MCF 10A (cell line): ENCODE data around the gene RNASE2. TPM values are rescaled to one million over a fixed set of nuclear protein-coding genes. Genes with fewer than 3 reads are reported as not detected.

Experiments
- BruUV-seq: library from RNA; stranded (reverse); fragments of 400-500 nt; replicated peaks from 2 replicates; lab custom pipeline; 2021; lab: Mats Ljungman, UMichigan
- CTCF ChIA-PET: fragments of 300-600 bp; sonication (Branson Sonifier 250); formaldehyde crosslinking; extraction: SDS; loops from one replicate; lab custom pipeline; 2021; ENCODE audit warnings: antibody characterized with exemption, inconsistent platforms; lab: Yijun Ruan, JAX
- POLR2A ChIA-PET: fragments of 300-600, 350-650 bp; sonication (Branson Sonifier 250); formaldehyde crosslinking; extraction: SDS; loops from one replicate; lab custom pipeline; 2020; ENCODE audit warnings: antibody characterized with exemption, inconsistent platforms; lab: Yijun Ruan, JAX
- DNase-seq: peaks from one replicate; pipeline ENCODE4 v3.0.0-alpha.2; 2018; ENCODE audit not compliant: unreplicated experiment
- H3K27ac Mint-ChIP-seq: one replicate; pipeline ENCODE4 v1.8.0; 2022; ENCODE audit warnings: mild to moderate bottlenecking, low read depth, mixed read lengths; ENCODE audit not compliant: unreplicated experiment
- H3K27me3 Mint-ChIP-seq: one replicate; pipeline ENCODE4 v1.8.0; 2022; ENCODE audit warnings: mixed read lengths; ENCODE audit not compliant: insufficient read depth, unreplicated experiment
- H3K36me3 Mint-ChIP-seq: one replicate; pipeline ENCODE4 v1.8.0; 2022; ENCODE audit warnings: mild to moderate bottlenecking, moderate library complexity, mixed read lengths; ENCODE audit not compliant: insufficient read depth, unreplicated experiment
- H3K4me1 Mint-ChIP-seq: one replicate; pipeline ENCODE4 v1.8.0; 2022; ENCODE audit warnings: mixed read lengths; ENCODE audit not compliant: insufficient read depth, unreplicated experiment
- H3K4me3 Mint-ChIP-seq: one replicate; pipeline ENCODE4 v1.8.0; 2022; ENCODE audit warnings: mild to moderate bottlenecking, moderate library complexity, mixed read lengths; ENCODE audit not compliant: unreplicated experiment
- H3K9me3 Mint-ChIP-seq: one replicate; pipeline ENCODE4 v1.8.0; 2022; ENCODE audit warnings: mixed read lengths; ENCODE audit not compliant: unreplicated experiment
- intact Hi-C: fragments of 100-400 bp; cut with micrococcal nuclease; formaldehyde crosslinking; loops from 2 replicates; pipeline ENCODE4 v1.14.1; 2022
- total RNA-seq: library from RNA; stranded (reverse); gene quantifications from 2 replicates; pipeline ENCODE4 v1.2.3, GENCODE V29; 2022
- TF ChIP-seq, protein P1 (sequence below): fragments of 200-600 bp; IDR thresholded peaks from one replicate; pipeline ENCODE4 v1.8.0; 2022; ENCODE audit warnings: antibody characterized with exemption, mild to moderate bottlenecking; ENCODE audit not compliant: unreplicated experiment

The RNASE2 gene
- total RNA-seq, 1 experiment from 2014 or later: not detected

DNA sequence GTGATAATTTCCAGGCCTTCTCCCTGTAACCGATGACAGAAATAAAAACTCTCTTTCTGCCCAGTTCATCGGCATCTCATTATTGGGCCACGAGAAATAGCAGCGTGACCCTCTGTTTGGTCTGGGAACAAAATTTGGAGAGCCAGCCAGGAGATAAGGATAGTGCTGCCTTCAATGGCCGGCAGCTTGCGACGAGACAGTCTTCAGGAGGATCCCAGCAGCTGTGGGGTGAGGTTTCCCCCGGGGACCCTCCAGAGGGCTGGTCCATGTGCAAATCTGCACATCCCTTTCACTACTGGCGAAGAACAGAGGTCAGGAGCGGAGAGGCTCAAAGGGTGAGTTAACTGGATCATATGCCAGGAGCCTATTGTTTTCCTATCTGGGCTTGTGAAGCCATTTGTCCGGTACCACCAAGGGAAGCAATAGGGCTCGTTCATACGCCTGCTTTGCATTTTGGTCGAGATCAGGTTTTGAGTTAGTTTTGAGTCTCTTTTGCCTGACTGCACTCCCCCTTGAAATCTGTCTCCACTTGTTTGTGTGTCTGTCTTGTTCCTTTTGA, 48.6 kb downstream of the RNASE2 start:
- TF ChIP-seq, protein P1, sequence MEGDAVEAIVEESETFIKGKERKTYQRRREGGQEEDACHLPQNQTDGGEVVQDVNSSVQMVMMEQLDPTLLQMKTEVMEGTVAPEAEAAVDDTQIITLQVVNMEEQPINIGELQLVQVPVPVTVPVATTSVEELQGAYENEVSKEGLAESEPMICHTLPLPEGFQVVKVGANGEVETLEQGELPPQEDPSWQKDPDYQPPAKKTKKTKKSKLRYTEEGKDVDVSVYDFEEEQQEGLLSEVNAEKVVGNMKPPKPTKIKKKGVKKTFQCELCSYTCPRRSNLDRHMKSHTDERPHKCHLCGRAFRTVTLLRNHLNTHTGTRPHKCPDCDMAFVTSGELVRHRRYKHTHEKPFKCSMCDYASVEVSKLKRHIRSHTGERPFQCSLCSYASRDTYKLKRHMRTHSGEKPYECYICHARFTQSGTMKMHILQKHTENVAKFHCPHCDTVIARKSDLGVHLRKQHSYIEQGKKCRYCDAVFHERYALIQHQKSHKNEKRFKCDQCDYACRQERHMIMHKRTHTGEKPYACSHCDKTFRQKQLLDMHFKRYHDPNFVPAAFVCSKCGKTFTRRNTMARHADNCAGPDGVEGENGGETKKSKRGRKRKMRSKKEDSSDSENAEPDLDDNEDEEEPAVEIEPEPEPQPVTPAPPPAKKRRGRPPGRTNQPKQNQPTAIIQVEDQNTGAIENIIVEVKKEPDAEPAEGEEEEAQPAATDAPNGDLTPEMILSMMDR: no peak
- no TSS peak for BruUV-seq
- ChIA-PET CTCF (interaction anchor here (0.7 to 13.0 kb wide), 11 partner anchors 9 to 307 kb away, joined by 3 to 213 read pairs (median 6); no protein-coding TSS in a partner anchor), POLR2A (interaction anchor here (0.6 kb wide), 1 partner anchor 13 kb away, joined by 4 read pairs; no protein-coding TSS in a partner anchor)
- Mint-ChIP-seq H3K4me1 (peaks cover 4% of the 10 kb centered on the region), H3K4me3 (no peak overlapping the region), H3K9me3 (no peaks in the 10 kb centered on the region), H3K36me3 (no peaks in the 10 kb centered on the region), H3K27me3 (no peaks in the 10 kb centered on the region), H3K27ac (no peak overlapping the region)
- intact Hi-C loops: no loop called here
- no peak for DNase-seq

Other genes starting within 250 kb of the RNASE2 start
- gene EDDM3A, start 209.6 kb upstream of the RNASE2 start, total RNA-seq: not detected in 2 replicates
- gene EDDM3B, start 187.1 kb upstream of the RNASE2 start, total RNA-seq: not detected in 2 replicates
- gene RNASE6, start 174.2 kb upstream of the RNASE2 start, total RNA-seq: not detected in 2 replicates
- gene RNASE1, start 152.6 kb upstream of the RNASE2 start, total RNA-seq: not detected in 2 replicates
- not detected in 2 replicates for gene RNASE3, start 64.1 kb upstream of the RNASE2 start, total RNA-seq
- 62.4 and 70.2 TPM in 2 replicates for gene METTL17, start 34.5 kb downstream of the RNASE2 start, total RNA-seq
- not detected in 2 replicates for gene SLC39A2, start 43.8 kb downstream of the RNASE2 start, total RNA-seq
- gene NDRG2, start 69.6 kb downstream of the RNASE2 start, total RNA-seq: 0.81 and 0.82 TPM in 2 replicates
- not detected in 2 replicates for gene TPPP2, start 74.7 kb downstream of the RNASE2 start, total RNA-seq
- not detected in 2 replicates for gene RNASE13, start 79.3 kb downstream of the RNASE2 start, total RNA-seq
- gene RNASE7, start 86.9 kb downstream of the RNASE2 start, total RNA-seq: 10.9 and 11.8 TPM in 2 replicates
- gene RNASE8, start 102.3 kb downstream of the RNASE2 start, total RNA-seq: not detected in 2 replicates
- 3.6 and 6.7 TPM in 2 replicates for gene ARHGEF40, start 114.8 kb downstream of the RNASE2 start, total RNA-seq
- gene ZNF219, start 143.2 kb downstream of the RNASE2 start, total RNA-seq: 18.4 and 33.8 TPM in 2 replicates
- gene TMEM253, start 145.6 kb downstream of the RNASE2 start, total RNA-seq: 0.59 and 1.6 TPM in 2 replicates
- not detected in 2 replicates for gene OR5AU1, start 200.6 kb downstream of the RNASE2 start, total RNA-seq